Effector memory CD4-positive, alpha-beta T cell (primary cell): ENCODE data around the gene CD164L2.

Source experiments
- DNase-seq, 3 donors: peaks; one replicate each; pipeline ENCODE4 v3.0.0-alpha.2; 2020
- H3K27ac ChIP-seq: 2 replicates; pipeline ENCODE4 v1.7.0; 2013; ENCODE audit warnings: mild to moderate bottlenecking, low read length, moderate library complexity; ENCODE audit not compliant: insufficient read depth, poor library complexity, severe bottlenecking
- H3K27me3 ChIP-seq: replicated peaks from 2 replicates; pipeline ENCODE4 v1.7.0; 2013; ENCODE audit warnings: mild to moderate bottlenecking, low read length; ENCODE audit not compliant: insufficient read depth, control insufficient read depth, poor library complexity, severe bottlenecking
- H3K36me3 ChIP-seq: 2 replicates; pipeline ENCODE4 v1.7.0; 2013; ENCODE audit warnings: mild to moderate bottlenecking, low read length, moderate library complexity; ENCODE audit not compliant: control insufficient read depth, insufficient read depth
- H3K4me1 ChIP-seq: 2 replicates; pipeline ENCODE4 v1.7.0; 2013; ENCODE audit warnings: low read length, mild to moderate bottlenecking; ENCODE audit not compliant: control insufficient read depth, insufficient read depth, poor library complexity, severe bottlenecking
- H3K4me3 ChIP-seq: 2 replicates; pipeline ENCODE4 v1.7.0; 2013; ENCODE audit warnings: low read length, low read depth, mild to moderate bottlenecking; ENCODE audit not compliant: insufficient read depth, poor library complexity, severe bottlenecking
- H3K9me3 ChIP-seq: 2 replicates; pipeline ENCODE4 v1.7.0; 2013; ENCODE audit warnings: mild to moderate bottlenecking, low read length, moderate library complexity; ENCODE audit not compliant: control insufficient read depth

CD164L2 gene

GRCh38 chr1:27338751-27339150 is 44.4 kb downstream of the CD164L2 start:
- no peaks in the 10 kb centered on the region for H3K9me3 ChIP-seq
- DNase-seq = no peak

GRCh38 chr1:27336756-27337155 is 46.4 kb downstream of the CD164L2 start:
- Histone ChIP-seq H3K27ac (no peak overlapping the region), H3K4me3 (no peak overlapping the region), H3K4me1 (peaks cover 23% of the 10 kb centered on the region), H3K36me3 (peaks cover 42% of the 10 kb centered on the region), H3K9me3 (no peaks in the 10 kb centered on the region), H3K27me3 (no peaks in the 10 kb centered on the region)
- no peak for DNase-seq

More at GRCh38 chr1:27338751-27339150, 44.4 kb downstream of the CD164L2 start:
- Histone ChIP-seq H3K36me3 (peaks cover 27% of the 10 kb centered on the region), H3K4me1 (peaks cover 19% of the 10 kb centered on the region), H3K27me3 (no peaks in the 10 kb centered on the region), H3K4me3 (no peak overlapping the region), H3K27ac (no peak overlapping the region)

- H3K9me3 ChIP-seq = no peaks in the 10 kb centered on the region
- H3K27ac ChIP-seq = no peak overlapping the region
- H3K4me1 ChIP-seq = peaks cover 13% of the 10 kb centered on the region
- H3K27me3 ChIP-seq = no peaks in the 10 kb centered on the region
- no peak overlapping the region for H3K4me3 ChIP-seq
- no peak for DNase-seq
- peaks cover 46% of the 10 kb centered on the region for H3K36me3 ChIP-seq
Measured at GRCh38 chr1:27335506-27336422, 47.4 kb downstream of the CD164L2 start.

- peaks cover 56% of the 10 kb centered on the region for H3K36me3 ChIP-seq
- H3K27me3 ChIP-seq = no peaks in the 10 kb centered on the region
- no peak overlapping the region for H3K4me3 ChIP-seq
- DNase-seq = no peak
- no peak overlapping the region for H3K27ac ChIP-seq
- no peaks in the 10 kb centered on the region for H3K9me3 ChIP-seq
- H3K4me1 ChIP-seq = peaks cover 12% of the 10 kb centered on the region
Measured at GRCh38 chr1:27333717-27334279, 49.3 kb downstream of the CD164L2 start.

GRCh38 chr1:27332536-27333281 is 50.4 kb downstream of the CD164L2 start:
- Histone ChIP-seq H3K27me3 (no peaks in the 10 kb centered on the region), H3K27ac (no peak overlapping the region), H3K36me3 (peaks cover 56% of the 10 kb centered on the region), H3K4me1 (peaks cover 12% of the 10 kb centered on the region), H3K4me3 (no peak overlapping the region), H3K9me3 (no peaks in the 10 kb centered on the region)
- DNase-seq = peak in 2 of 3 donors; percentile 31 to 41

- Histone ChIP-seq H3K36me3 (peaks cover 56% of the 10 kb centered on the region), H3K27ac (no peak overlapping the region), H3K4me1 (peaks cover 12% of the 10 kb centered on the region), H3K27me3 (no peaks in the 10 kb centered on the region), H3K9me3 (no peaks in the 10 kb centered on the region), H3K4me3 (no peak overlapping the region)
- no peak for DNase-seq
Measured at GRCh38 chr1:27331922-27332321, 51.2 kb downstream of the CD164L2 start.

- Histone ChIP-seq H3K4me1 (peaks cover 12% of the 10 kb centered on the region), H3K27ac (no peak overlapping the region), H3K36me3 (peaks cover 57% of the 10 kb centered on the region), H3K27me3 (no peaks in the 10 kb centered on the region), H3K9me3 (no peaks in the 10 kb centered on the region), H3K4me3 (no peak overlapping the region)
- DNase-seq = no peak
Measured at GRCh38 chr1:27331426-27331825, 51.7 kb downstream of the CD164L2 start.

GRCh38 chr1:27330786-27331185 is 52.3 kb downstream of the CD164L2 start:
- peaks cover 57% of the 10 kb centered on the region for H3K36me3 ChIP-seq

More at GRCh38 chr1:27330786-27331185, 52.3 kb downstream of the CD164L2 start:
- no peaks in the 10 kb centered on the region for H3K27me3 ChIP-seq
- H3K4me1 ChIP-seq = peaks cover 12% of the 10 kb centered on the region
- no peaks in the 10 kb centered on the region for H3K9me3 ChIP-seq
- no peak overlapping the region for H3K27ac ChIP-seq
- H3K4me3 ChIP-seq = no peak overlapping the region
- no peak for DNase-seq
